Mesenchymal stem cell (in vitro differentiated cells and primary cell): ENCODE results near the gene VAPA.

Experiments used
- DNase-seq: peaks from one replicate; pipeline ENCODE4 v3.0.0-alpha.2; 2013
- H2AFZ ChIP-seq: one replicate; pipeline ENCODE4 v1.6.1; 2013; ENCODE audit warnings: low read depth, mild to moderate bottlenecking, control low read depth, inconsistent platforms, low read length, moderate library complexity
- H2AK5ac ChIP-seq: 2 replicates; pipeline ENCODE4 v1.6.1; 2013; ENCODE audit warnings: low read length, moderate library complexity, mild to moderate bottlenecking, inconsistent platforms; ENCODE audit not compliant: severe bottlenecking
- H2BK120ac ChIP-seq: one replicate; pipeline ENCODE4 v1.6.1; 2013; ENCODE audit warnings: low read depth, mild to moderate bottlenecking, inconsistent platforms, low read length, moderate library complexity
- H2BK12ac ChIP-seq, 2 experiments: one replicate each; pipeline ENCODE4 v1.6.1; 2013; ENCODE audit warnings: inconsistent platforms in 2 of 2, low read length in 2 of 2, mild to moderate bottlenecking in 2 of 2, moderate library complexity in 2 of 2, control low read depth in 1 of 2
- H2BK15ac ChIP-seq: one replicate; pipeline ENCODE4 v1.6.1; 2013; ENCODE audit warnings: mild to moderate bottlenecking, low read depth, inconsistent platforms; ENCODE audit not compliant: poor library complexity, severe bottlenecking
- H2BK5ac ChIP-seq: 2 replicates; pipeline ENCODE4 v1.6.1; 2013; ENCODE audit warnings: low read depth, mild to moderate bottlenecking, low read length, control low read depth, inconsistent platforms; ENCODE audit not compliant: poor library complexity, severe bottlenecking
- H3K14ac ChIP-seq, 2 experiments: one replicate each; pipeline ENCODE4 v1.6.1; 2013; ENCODE audit warnings: inconsistent platforms in 2 of 2, low read length in 2 of 2, control low read depth in 1 of 2, mild to moderate bottlenecking in 1 of 2, moderate library complexity in 1 of 2
- H3K18ac ChIP-seq, 2 experiments: one replicate each; pipeline ENCODE4 v1.6.1; 2013; ENCODE audit warnings: inconsistent platforms in 2 of 2, low read length in 2 of 2, control low read depth in 1 of 2, low read depth in 1 of 2, mild to moderate bottlenecking in 1 of 2
- H3K23ac ChIP-seq, 2 experiments: one replicate each; pipeline ENCODE4 v1.6.1; 2013; ENCODE audit warnings: inconsistent platforms in 2 of 2, low read length in 2 of 2, mild to moderate bottlenecking in 2 of 2, moderate library complexity in 2 of 2, control low read depth in 1 of 2
- H3K27ac ChIP-seq: 2 replicates; pipeline ENCODE4 v1.5.1; 2013; ENCODE audit warnings: mild to moderate bottlenecking, moderate library complexity, low read length, control low read depth, inconsistent platforms; ENCODE audit not compliant: poor library complexity, severe bottlenecking
- H3K27me3 ChIP-seq, 2 experiments: 2 replicates each; pipeline versions ENCODE4 v1.6.1 to v1.7.0; 2013; ENCODE audit warnings: low read length in 2 of 2, mild to moderate bottlenecking in 2 of 2, moderate library complexity in 2 of 2, control low read depth in 1 of 2, inconsistent platforms in 1 of 2; ENCODE audit not compliant: control insufficient read depth in 1 of 2, insufficient read depth in 1 of 2
- H3K36me3 ChIP-seq, 2 experiments: 2 replicates each; pipeline versions ENCODE4 v1.6.1 to v1.7.0; 2013; ENCODE audit warnings: low read length in 2 of 2, control low read depth in 1 of 2, inconsistent platforms in 1 of 2, low read depth in 1 of 2, mild to moderate bottlenecking in 1 of 2; ENCODE audit not compliant: insufficient read depth in 2 of 2, control insufficient read depth in 1 of 2
- H3K4ac ChIP-seq, 2 experiments: one replicate each; pipeline ENCODE4 v1.6.1; 2013; ENCODE audit warnings: inconsistent platforms in 2 of 2, low read length in 2 of 2, mild to moderate bottlenecking in 2 of 2, moderate library complexity in 2 of 2, control low read depth in 1 of 2, low read depth in 1 of 2
- H3K4me1 ChIP-seq: 2 replicates; pipeline ENCODE4 v1.6.1; 2013; ENCODE audit warnings: low read depth, low read length, control low read depth; ENCODE audit not compliant: control insufficient read depth, insufficient read depth
- H3K4me2 ChIP-seq: 2 replicates; pipeline ENCODE4 v1.6.1; 2013; ENCODE audit warnings: low read length, mild to moderate bottlenecking, inconsistent platforms; ENCODE audit not compliant: poor library complexity, severe bottlenecking
- H3K4me3 ChIP-seq, 2 experiments: 2 replicates each; pipeline versions ENCODE4 v1.5.1 to v1.7.0; 2013; ENCODE audit warnings: low read length in 2 of 2, mild to moderate bottlenecking in 2 of 2, control low read depth in 1 of 2, low read depth in 1 of 2; ENCODE audit not compliant: insufficient read depth in 1 of 2
- H3K79me1 ChIP-seq: replicated peaks from 2 replicates; pipeline ENCODE4 v1.6.1; 2013; ENCODE audit warnings: mild to moderate bottlenecking, control low read depth, low read length, inconsistent platforms; ENCODE audit not compliant: poor library complexity, severe bottlenecking
- H3K9ac ChIP-seq: 2 replicates; pipeline ENCODE4 v1.7.0; 2013; ENCODE audit warnings: mild to moderate bottlenecking, low read length, moderate library complexity
- H3K9me3 ChIP-seq: 2 replicates; pipeline ENCODE4 v1.7.0; 2013; ENCODE audit warnings: mild to moderate bottlenecking, low read length; ENCODE audit not compliant: control insufficient read depth
- H4K8ac ChIP-seq: one replicate; pipeline ENCODE4 v1.6.1; 2013; ENCODE audit warnings: inconsistent platforms, mild to moderate bottlenecking, low read length, moderate library complexity
- H4K91ac ChIP-seq: one replicate; pipeline ENCODE4 v1.6.1; 2013; ENCODE audit warnings: mild to moderate bottlenecking, low read length, inconsistent platforms
- WGBS: methylation state at CpG from one replicate; pipeline ENCODE4 v1.1.7; 2013; ENCODE audit warnings: mixed read lengths; 5-methylcytosine and 5-hydroxymethylcytosine counted together

The VAPA gene

DNA sequence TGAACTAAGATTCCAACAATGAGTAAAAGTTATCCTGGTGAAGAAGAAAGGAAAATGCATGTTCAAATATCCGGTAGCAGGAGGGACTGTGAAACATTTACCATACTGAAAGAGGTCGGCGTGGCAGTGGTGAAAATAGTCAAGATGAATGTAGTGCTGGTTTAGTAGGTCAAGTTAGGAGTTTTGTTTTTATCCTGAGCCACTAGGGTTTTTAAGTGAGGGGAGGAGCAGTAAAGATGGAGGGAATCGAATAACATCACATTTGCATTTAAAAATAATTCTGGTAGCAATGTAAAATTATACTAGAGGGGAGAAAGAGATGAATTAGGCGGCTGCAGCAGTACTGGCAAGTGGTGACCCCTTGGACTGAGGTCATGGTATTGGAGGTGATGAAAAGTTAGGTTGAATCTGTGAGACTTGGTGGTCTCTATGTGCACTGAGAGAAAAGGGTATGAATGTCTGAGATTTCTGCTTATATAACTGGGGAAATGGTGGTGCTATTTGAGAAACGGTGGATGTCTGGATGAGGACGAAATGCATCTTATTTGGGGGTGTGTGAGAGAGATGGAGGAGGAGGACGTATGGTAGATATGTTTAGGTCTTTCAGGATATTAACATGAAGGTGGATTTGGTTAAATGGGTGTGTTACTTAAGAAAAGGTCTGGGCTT is 5.9 kb downstream of the VAPA start:
- H3K4ac ChIP-seq: no peak overlapping the region
- H2BK120ac ChIP-seq: no peak overlapping the region
- H3K27me3 ChIP-seq: no peaks in the 10 kb centered on the region
- H3K9ac ChIP-seq: no peak overlapping the region
- WGBS: 92% methylated on average over 8 of the region's 8 CpGs
- no peaks in the 10 kb centered on the region for H3K79me1 ChIP-seq
- H2BK12ac ChIP-seq: no peak overlapping the region
- H3K4me1 ChIP-seq: peaks cover 5% of the 10 kb centered on the region
- peaks cover 0 to 4% of the 10 kb centered on the region in 2 experiments for H3K36me3 ChIP-seq
- H2AK5ac ChIP-seq: no peak overlapping the region
- no peak overlapping the region for H3K4me3 ChIP-seq
- no peaks in the 10 kb centered on the region for H3K9me3 ChIP-seq
- no peak overlapping the region for H3K14ac ChIP-seq
- no peak overlapping the region for H2BK15ac ChIP-seq
- no peak overlapping the region for H3K23ac ChIP-seq
- no peak for DNase-seq
- no peak overlapping the region for H2AFZ ChIP-seq
- no peak overlapping the region for H4K8ac ChIP-seq
- H4K91ac ChIP-seq: no peak overlapping the region
- H3K18ac ChIP-seq: no peak overlapping the region
- H3K27ac ChIP-seq: no peak overlapping the region
- H3K4me2 ChIP-seq: no peak overlapping the region
- no peak overlapping the region for H2BK5ac ChIP-seq

GRCh38 chr18:9922592-9923311 is 8.9 kb downstream of the VAPA start:
- H3K14ac ChIP-seq: no peak overlapping the region
- no peak overlapping the region for H2BK120ac ChIP-seq
- no peak overlapping the region for H2AFZ ChIP-seq
- H3K4me2 ChIP-seq: no peak overlapping the region
- no peak overlapping the region for H3K4ac ChIP-seq
- H3K79me1 ChIP-seq: no peaks in the 10 kb centered on the region
- no peak overlapping the region for H4K8ac ChIP-seq
- no peak for DNase-seq
- H3K27me3 ChIP-seq: no peaks in the 10 kb centered on the region
- 97% methylated on average over 3 of the region's 4 CpGs for WGBS
- H3K23ac ChIP-seq: no peak overlapping the region
- no peak overlapping the region for H2AK5ac ChIP-seq
- no peaks in the 10 kb centered on the region for H3K9me3 ChIP-seq
- H3K9ac ChIP-seq: no peak overlapping the region
- no peak overlapping the region for H3K18ac ChIP-seq
- no peak overlapping the region for H2BK5ac ChIP-seq
- H3K4me1 ChIP-seq: peaks cover 3% of the 10 kb centered on the region
- H2BK15ac ChIP-seq: no peak overlapping the region
- peaks cover 0 to 4% of the 10 kb centered on the region in 2 experiments for H3K36me3 ChIP-seq
- H3K4me3 ChIP-seq: no peak overlapping the region
- H2BK12ac ChIP-seq: no peak overlapping the region
- no peak overlapping the region for H4K91ac ChIP-seq
- H3K27ac ChIP-seq: no peak overlapping the region

GRCh38 chr18:9924371-9924943 is 10.6 kb downstream of the VAPA start:
- H2BK15ac ChIP-seq: no peak overlapping the region
- H3K4ac ChIP-seq: no peak overlapping the region
- H2BK120ac ChIP-seq: no peak overlapping the region
- no peak overlapping the region for H3K27ac ChIP-seq
- no peak overlapping the region for H3K4me3 ChIP-seq
- H3K14ac ChIP-seq: no peak overlapping the region
- H3K9me3 ChIP-seq: no peaks in the 10 kb centered on the region
- H2AFZ ChIP-seq: no peak overlapping the region
- no peak overlapping the region for H3K23ac ChIP-seq
- 87% methylated on average over 3 of the region's 4 CpGs for WGBS
- H3K27me3 ChIP-seq: no peaks in the 10 kb centered on the region
- H2AK5ac ChIP-seq: no peak overlapping the region
- no peaks in the 10 kb centered on the region for H3K4me1 ChIP-seq
- no peak overlapping the region for H4K8ac ChIP-seq
- no peak for DNase-seq
- H2BK12ac ChIP-seq: no peak overlapping the region
- H4K91ac ChIP-seq: no peak overlapping the region
- peaks cover 0 to 4% of the 10 kb centered on the region in 2 experiments for H3K36me3 ChIP-seq
- no peaks in the 10 kb centered on the region for H3K79me1 ChIP-seq
- no peak overlapping the region for H3K4me2 ChIP-seq
- no peak overlapping the region for H2BK5ac ChIP-seq
- H3K18ac ChIP-seq: no peak overlapping the region
- peak overlapping the region; percentile 62 for H3K9ac ChIP-seq

DNA sequence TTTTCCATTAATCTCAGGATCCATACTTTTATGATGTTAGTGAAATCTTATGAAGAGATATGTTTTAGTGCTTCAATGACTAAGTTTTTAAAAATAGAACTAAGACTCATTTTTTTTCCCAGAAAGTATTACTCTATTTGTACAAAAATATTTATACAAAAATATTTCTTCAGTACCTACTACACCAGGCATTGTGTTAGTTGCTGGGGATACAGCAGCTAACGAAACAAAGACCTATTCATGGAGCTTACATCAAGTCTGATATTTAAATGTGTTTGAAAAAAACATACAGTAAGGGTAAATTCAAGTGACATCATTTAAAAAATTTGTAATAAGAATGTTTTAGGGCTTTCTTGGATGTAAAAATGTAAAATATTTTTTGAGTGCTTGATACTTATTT is 11.6 kb downstream of the VAPA start:
- WGBS: no CpG with 5 or more reads among the region's 1 CpG
- DNase-seq: no peak
- no peak overlapping the region for H2BK15ac ChIP-seq
- H3K36me3 ChIP-seq: peaks cover 0 to 4% of the 10 kb centered on the region in 2 experiments
- H3K9ac ChIP-seq: peak overlapping the region; percentile 62
- no peak overlapping the region for H2BK120ac ChIP-seq
- H2AFZ ChIP-seq: no peak overlapping the region
- no peak overlapping the region for H2AK5ac ChIP-seq
- H3K27me3 ChIP-seq: no peaks in the 10 kb centered on the region
- no peak overlapping the region for H3K14ac ChIP-seq
- no peak overlapping the region for H4K91ac ChIP-seq
- no peak overlapping the region for H3K4ac ChIP-seq
- no peak overlapping the region for H2BK12ac ChIP-seq
- no peak overlapping the region for H3K18ac ChIP-seq
- no peaks in the 10 kb centered on the region for H3K9me3 ChIP-seq
- H3K79me1 ChIP-seq: no peaks in the 10 kb centered on the region
- no peak overlapping the region for H2BK5ac ChIP-seq
- H3K4me3 ChIP-seq: no peak overlapping the region
- H4K8ac ChIP-seq: no peak overlapping the region
- no peak overlapping the region for H3K27ac ChIP-seq
- no peaks in the 10 kb centered on the region for H3K4me1 ChIP-seq
- no peak overlapping the region for H3K23ac ChIP-seq
- H3K4me2 ChIP-seq: no peak overlapping the region
